AG08396 (cell line): ENCODE measurements around the gene NOTCH1.
"Not testable (repeated sequence)": the region's sequence is repeated elsewhere in the genome, so short reads cannot be mapped to it uniquely, and the experiment has no call there.

Experiments used
- DNase-seq: peaks from one replicate; pipeline ENCODE4 v3.0.0; 2012; ENCODE audit warnings: low spot score, mixed read lengths

NOTCH1 gene

DNA sequence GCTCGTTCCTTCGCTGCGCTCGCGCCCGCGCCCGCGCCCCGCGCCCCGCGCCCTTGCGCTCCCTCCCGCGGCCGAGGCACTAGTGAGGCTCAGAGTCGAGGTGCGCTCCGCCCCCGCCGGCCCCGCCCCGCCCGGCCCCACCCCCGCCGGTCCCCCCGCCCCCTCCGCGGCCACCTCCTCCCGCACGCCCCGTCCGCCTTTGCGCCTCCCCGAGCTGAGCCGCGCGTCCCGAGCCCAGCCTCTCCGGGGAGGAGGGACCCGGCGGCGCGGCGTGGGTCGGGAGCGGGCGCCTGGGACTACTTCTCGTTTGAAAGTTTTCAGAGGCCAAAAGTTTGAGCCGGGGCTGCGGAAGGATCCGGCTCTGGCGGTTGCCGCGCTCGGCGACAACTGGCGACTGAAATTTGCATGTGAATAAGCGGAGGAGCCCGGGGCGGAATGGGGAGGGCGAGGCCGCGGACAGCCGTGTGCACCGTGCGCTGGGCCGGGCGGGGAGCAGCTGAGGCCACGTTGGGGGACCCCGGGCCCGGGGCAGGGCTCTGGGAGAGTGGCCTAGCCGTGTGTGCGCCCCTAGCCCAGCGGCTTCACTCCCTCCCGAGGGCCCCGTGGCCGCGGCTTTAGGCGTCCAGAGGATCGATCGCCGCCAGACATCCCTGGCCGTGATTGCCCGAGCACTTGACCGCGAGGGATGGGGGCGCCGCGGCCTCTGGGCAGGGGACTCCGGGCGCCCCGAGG lies at the start of gene NOTCH1:
TSS of gene NOTCH1 (minus strand) at position 84 of the 732 bp plus-strand sequence. CDS start 262 bp downstream, outside the sequence.
- peak; percentile 97 for DNase-seq

- DNase-seq: no peak
These were observed 48.6 kb upstream of the NOTCH1 start for GRCh38 chr9:136594492-136594891.

DNA sequence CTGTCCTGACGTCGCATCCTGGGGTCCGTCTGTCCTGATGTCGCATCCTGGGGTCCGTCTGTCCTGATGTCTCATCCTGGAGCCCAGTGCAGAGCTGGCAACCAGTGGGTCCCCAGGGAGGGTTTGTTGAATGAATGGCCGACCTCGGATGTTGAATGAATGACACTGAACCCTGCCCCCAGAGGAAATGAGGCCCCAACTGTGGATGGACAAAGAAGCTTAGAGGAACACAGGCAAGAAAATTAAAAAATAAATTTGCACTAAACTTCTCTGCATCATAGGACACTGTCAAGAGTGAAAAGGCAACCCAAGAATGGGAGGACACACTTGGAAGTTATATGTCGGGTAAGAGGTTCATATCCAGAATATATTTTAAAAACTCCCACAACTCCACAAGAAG lies 47.7 kb upstream of the NOTCH1 start:
- DNase-seq: no peak

GRCh38 chr9:136592666-136593065 lies 46.8 kb upstream of the NOTCH1 start:
- no peak for DNase-seq

GRCh38 chr9:136590821-136591752 lies 45.2 kb upstream of the NOTCH1 start:
- DNase-seq: no peak

DNA sequence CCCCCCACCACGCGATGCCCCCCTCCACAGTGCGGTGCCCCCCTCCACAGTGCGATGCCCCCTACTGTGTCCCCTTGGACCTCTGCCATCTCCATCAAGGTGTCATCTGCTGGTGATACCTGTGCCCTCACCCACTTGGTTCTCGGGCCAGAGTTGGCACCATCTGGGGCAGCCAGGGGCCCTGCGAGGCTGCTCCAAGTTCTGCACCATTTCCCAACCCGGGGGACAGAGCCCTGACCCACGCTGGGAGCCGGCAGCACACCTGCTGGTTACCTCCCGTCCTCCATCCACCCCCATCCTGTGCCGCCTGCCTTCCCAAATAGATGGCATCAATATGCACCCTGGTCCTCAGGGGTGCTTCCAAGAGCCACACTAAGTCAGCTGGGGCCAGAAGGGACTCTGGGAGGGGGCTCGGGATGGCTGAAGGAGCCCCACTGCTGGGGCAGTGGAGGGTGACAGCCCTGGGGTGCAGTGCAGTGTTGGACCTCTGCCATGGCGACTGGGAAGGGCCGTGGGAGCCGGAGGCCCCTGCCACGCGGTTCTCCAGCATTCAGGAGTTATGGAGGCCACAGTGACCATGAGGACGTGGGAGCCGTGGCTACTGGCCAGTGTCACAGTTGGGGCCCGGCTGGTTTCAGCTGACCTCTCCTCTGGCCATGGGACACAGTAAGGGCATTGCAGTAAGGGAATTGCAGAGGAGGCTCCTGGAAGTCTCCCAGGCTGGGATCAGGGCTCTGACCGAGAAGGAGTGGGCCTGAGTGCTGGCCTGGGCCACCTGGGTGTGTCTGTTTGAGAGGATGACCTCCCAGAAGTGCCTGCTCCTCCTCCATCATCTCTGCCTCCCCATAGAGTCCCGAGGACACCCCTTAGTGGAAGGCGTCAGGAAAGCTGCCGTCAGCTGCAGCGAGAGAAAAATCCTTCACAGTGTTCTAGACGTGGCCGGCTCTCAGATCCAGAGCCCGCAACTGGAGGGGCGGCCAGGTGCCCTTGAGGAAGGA lies 44.2 kb upstream of the NOTCH1 start:
- no peak for DNase-seq

- DNase-seq: no peak
These were observed 43.0 kb upstream of the NOTCH1 start for GRCh38 chr9:136588663-136589464.

DNA sequence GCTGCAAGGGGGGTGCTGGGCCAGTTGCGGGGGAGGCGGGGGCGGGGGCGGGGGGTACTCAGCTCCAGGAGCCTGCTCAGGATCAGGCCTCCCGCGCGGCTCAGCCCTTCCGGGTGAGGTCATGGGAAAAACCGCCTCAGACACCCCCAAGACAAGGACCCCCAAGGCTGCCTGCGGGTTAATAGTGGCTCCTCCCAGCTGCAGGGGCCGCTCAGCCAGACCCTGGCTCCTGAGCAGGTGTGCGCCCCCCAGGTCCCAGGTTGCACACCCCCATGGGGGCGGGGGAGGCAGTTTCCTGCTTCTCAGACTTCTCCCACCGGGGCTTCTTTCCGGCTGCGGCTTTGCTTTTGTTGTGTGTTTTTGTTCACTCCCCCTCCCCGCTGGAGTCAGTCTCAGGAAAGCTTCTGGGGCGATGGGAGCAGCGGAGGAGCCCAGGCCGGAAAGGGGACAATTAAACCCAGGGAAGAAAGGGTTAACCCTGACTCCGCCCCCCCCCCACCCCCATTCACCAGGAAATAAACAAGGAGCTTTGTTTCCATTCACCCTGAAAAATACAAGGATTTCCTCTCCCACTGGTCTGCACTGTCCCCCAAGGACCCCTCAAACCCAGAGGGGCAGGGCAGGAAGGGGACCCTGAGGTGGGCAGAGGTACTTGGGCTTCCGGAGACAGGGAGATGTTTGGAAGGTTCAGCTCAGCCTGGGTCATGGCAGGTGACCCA lies 42.3 kb upstream of the NOTCH1 start:
- no peak for DNase-seq

GRCh38 chr9:136587145-136587943 lies 41.5 kb upstream of the NOTCH1 start:
- DNase-seq: no peak

- DNase-seq: no peak
These were observed 40.6 kb upstream of the NOTCH1 start for GRCh38 chr9:136586391-136586953.

DNA sequence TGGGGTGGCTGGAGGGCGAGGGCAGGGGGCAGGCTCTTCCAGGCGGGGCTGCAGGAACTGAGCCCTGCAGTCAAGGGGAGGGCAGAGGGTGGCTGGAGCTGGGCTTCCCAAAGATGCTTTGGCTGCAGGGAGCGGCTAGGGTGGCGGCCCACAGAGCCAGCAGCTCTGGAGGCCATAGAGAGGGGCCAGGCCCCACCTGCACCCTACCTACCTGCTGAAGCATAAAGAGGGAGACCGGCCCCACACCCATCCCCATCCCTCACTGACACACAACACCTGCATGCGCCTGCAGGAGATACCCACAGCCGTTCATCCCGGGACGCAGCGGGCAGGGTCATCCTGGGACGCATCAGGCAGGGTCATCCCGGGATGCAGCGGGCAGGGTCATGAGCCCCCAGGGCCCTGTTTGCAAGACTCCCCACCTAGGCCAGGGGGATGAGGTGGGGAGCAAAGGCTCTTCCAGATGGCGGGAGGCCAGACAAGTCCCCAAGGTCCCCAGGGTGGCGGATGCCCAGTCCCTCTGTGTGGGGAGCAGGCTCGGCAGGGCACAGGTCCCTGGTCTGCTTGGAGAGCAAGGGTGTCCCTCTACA lies 39.8 kb upstream of the NOTCH1 start:
- DNase-seq: no peak

DNA sequence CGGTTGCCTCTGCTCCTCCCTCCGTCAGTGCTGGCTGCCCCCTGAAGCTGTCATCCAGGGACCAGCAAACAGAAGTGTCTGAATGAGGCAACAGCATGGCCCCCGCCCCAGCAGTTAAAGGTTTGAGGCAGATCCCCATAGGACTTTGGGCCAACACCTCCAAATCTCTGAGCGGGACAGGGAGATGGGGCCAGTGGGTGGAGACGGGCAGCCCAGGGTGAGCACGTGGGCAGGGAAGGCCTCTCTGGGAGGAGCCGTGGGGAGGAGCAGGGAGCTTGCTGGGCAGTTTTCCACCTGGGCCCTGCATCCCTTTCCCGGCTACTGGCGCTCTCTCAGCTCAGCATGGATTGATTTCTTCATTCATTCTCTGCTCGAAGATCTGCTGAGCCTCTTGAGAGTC lies 39.1 kb upstream of the NOTCH1 start:
- DNase-seq: no peak

GRCh38 chr9:136584401-136584932 lies 38.6 kb upstream of the NOTCH1 start:
- no peak for DNase-seq

DNA sequence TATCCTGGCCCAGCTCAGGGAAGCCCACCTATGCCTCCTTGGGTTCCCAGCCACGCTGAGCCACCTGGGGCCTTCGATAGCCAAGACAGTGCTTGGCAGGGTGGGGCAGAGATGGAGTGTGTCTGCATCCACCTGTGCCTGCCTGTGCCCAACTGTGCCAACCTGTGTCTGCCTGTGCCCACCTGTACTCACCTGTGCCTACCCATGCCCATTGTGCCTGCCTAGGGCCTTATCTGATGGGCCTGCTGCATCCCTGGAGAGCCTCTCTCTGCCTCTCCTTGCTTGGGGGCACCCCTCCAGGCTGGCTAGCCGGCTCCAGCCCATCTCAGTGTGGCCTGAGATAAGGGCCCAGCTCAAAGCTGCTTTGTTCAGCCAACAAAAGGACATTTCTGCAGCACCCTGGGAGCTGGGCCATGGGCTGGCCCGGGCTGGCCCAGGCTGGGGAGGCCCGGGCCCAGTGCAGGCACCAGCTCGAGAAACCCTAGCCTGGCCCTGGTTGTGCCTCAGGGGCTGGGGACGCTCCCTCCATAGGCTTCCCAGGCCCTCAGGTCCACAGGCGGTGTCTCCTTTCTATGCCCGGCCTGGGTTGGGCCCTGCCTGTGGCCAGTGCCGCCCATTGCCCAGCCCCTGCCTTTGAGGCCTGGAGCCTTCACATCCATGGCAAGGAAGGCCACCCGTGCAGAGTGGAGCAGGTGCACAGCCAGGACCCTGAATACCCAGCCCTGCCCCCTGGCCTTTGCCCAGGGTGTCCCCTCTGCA lies 37.3 kb upstream of the NOTCH1 start:
- no peak for DNase-seq

DNA sequence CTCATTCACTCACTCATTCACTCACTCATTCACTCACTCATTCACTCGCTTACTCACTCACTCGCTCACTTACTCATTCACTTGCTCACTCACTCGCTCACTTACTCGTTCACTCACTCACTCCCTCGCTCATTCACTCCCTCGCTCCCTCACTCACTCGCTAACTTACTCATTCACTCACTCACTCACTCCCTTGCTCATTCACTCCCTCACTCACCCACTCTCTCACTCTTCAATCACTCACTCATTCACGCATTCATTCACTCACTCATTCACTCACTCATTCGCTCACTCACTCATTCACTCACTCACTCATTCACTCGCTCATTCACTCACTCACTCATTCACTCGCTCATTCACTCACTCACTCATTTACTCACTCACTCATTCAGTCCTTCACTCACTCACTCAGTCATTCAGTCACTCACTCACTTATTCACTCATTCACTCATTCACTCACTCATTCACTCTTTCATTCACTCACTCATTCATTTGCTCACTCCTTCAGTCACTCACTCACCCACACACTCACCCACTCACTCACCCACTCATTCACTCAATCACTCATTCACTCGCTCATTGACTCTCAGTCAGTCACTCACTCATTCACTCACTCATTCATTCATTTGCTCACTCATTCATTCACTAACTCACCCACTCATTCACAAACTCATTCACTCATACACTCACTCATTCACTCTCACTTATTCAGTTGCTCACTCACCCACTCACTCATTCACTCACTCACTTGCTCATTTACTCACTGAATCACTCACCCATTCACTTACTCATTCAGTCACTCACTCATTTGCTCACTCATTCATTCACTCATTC lies 36.0 kb upstream of the NOTCH1 start:
- no peak for DNase-seq

- DNase-seq: not testable (repeated sequence)
These were observed 33.9 kb upstream of the NOTCH1 start for GRCh38 chr9:136579650-136580219.
